Measurements from ENCODE around the gene PSME2. TPM values are rescaled to one million over a fixed set of nuclear protein-coding genes. Genes with fewer than 3 reads are reported as not detected.

Gene PSME2
- total and polyA plus RNA-seq, 2 of the 13 experiments (the other 11 are each of a cell fraction or from before 2014, with no cell fraction given) = 332 to 716 TPM

- TF ChIP-seq ZNF550 (CRISPR knock-in tag; IDR thresholded peaks at IDR 0.05; ENCODE audit: borderline replicate concordance) (peak; percentile 95; the same call in 1 of the 2 replicates), ATF7 (IDR thresholded peaks at IDR 0.05) (no peak), ATF7 (CRISPR knock-in tag; IDR thresholded peaks at IDR 0.05) (peak; percentile 78; the same call in 1 of the 2 replicates), ZNF142 (CRISPR knock-in tag; IDR thresholded peaks at IDR 0.05) (peak; percentile 33; the same call in 1 of the 2 replicates), ZNF292 (CRISPR knock-in tag; IDR thresholded peaks at IDR 0.05; ENCODE audit: borderline replicate concordance, low read depth) (no peak), ZFP37 (CRISPR knock-in tag; IDR thresholded peaks at IDR 0.05; ENCODE audit: borderline replicate concordance) (no peak), ZNF670 (CRISPR knock-in tag; IDR thresholded peaks at IDR 0.05; ENCODE audit: borderline replicate concordance) (no peak), NFE2L1 (CRISPR knock-in tag; IDR thresholded peaks at IDR 0.05; ENCODE audit: borderline replicate concordance) (no peak; the same call in 1 of the 2 replicates), REPIN1 (CRISPR knock-in tag; IDR thresholded peaks at IDR 0.05; ENCODE audit: borderline replicate concordance, low read depth) (peak; percentile 38; the same call in 1 of the 2 replicates), ZC3H4 (CRISPR knock-in tag; IDR thresholded peaks at IDR 0.05; ENCODE audit: borderline replicate concordance) (peak; percentile 77), ZNF138 (CRISPR knock-in tag; IDR thresholded peaks at IDR 0.05; ENCODE audit: low read depth) (no peak), ZNF33B (CRISPR knock-in tag; IDR thresholded peaks at IDR 0.05) (no peak), DZIP1 (CRISPR knock-in tag; IDR thresholded peaks at IDR 0.05) (no peak), NFATC3 (CRISPR knock-in tag; IDR thresholded peaks at IDR 0.05) (no peak), ZNF326 (CRISPR knock-in tag; IDR thresholded peaks at IDR 0.05; ENCODE audit: borderline replicate concordance) (peak; percentile 58; the same call in 1 of the 2 replicates), IRF9 (CRISPR knock-in tag; IDR thresholded peaks at IDR 0.05; ENCODE audit: borderline replicate concordance) (peak; percentile 78; the same call in 1 of the 2 replicates), ZNF205 (CRISPR knock-in tag; IDR thresholded peaks at IDR 0.05) (no peak), SP5 (CRISPR knock-in tag; IDR thresholded peaks at IDR 0.05; ENCODE audit: borderline replicate concordance, low read depth) (0 out of 2 replicates have a peak, but pooled peaks have one; percentile 12), ZNF343 (CRISPR knock-in tag; IDR thresholded peaks at IDR 0.05) (0 out of 2 replicates have a peak, but pooled peaks have one; percentile 65), FOXO1 (CRISPR knock-in tag; IDR thresholded peaks at IDR 0.05) (0 out of 2 replicates have a peak, but pooled peaks have one; percentile 31)
Measured at GRCh38 chr14:24096545-24097181, 49.7 kb downstream of the PSME2 start (continued).
